ENCODE measurements around the gene PLXDC1.
"Not testable (repeated sequence)": the region's sequence is repeated elsewhere in the genome, so short reads cannot be mapped to it uniquely, and the experiment has no call there.

The PLXDC1 gene

GRCh38 chr17:39169518-39169917 is 18.1 kb upstream of the PLXDC1 start:
- peak in 1 of 2 experiments; percentile 25 for DNase-seq (ENCODE audit: low read depth in 1 of 2, low spot score in 1 of 2)
- Histone ChIP-seq H3K4me3 (replicated peaks; ENCODE audit: insufficient read depth, low read length) (no peak overlapping the region), H3K27ac (replicated peaks) (no peak overlapping the region), H3K27me3 (ENCODE audit: insufficient read depth, poor library complexity, severe bottlenecking) (no peaks in the 10 kb centered on the region)
- no peak for TF ChIP-seq CTCF (IDR thresholded peaks at IDR 0.05; ENCODE audit: insufficient read depth, low read length)
- no peak for TF ChIP-seq POLR2AphosphoS5 (IDR thresholded peaks at IDR 0.05; ENCODE audit: low read depth)
- no peak for TF ChIP-seq REST (IDR thresholded peaks at IDR 0.05; ENCODE audit: insufficient replicate concordance, low read depth)
- no peak for TF ChIP-seq SPI1 (IDR thresholded peaks at IDR 0.05; ENCODE audit: borderline replicate concordance, low read depth)
- no peak for TF ChIP-seq GABPA (IDR thresholded peaks at IDR 0.05; ENCODE audit: low read depth)

GRCh38 chr17:39169101-39169500 is 17.7 kb upstream of the PLXDC1 start:
- Histone ChIP-seq H3K27ac (replicated peaks) (no peak overlapping the region), H3K4me3 (replicated peaks; ENCODE audit: insufficient read depth, low read length) (no peak overlapping the region), H3K27me3 (ENCODE audit: insufficient read depth, poor library complexity, severe bottlenecking) (no peaks in the 10 kb centered on the region)
- peak in 1 of 2 experiments; percentile 17 for DNase-seq (ENCODE audit: low read depth in 1 of 2, low spot score in 1 of 2)
- TF ChIP-seq POLR2AphosphoS5 (IDR thresholded peaks at IDR 0.05; ENCODE audit: low read depth) (no peak), SPI1 (IDR thresholded peaks at IDR 0.05; ENCODE audit: borderline replicate concordance, low read depth) (no peak), GABPA (IDR thresholded peaks at IDR 0.05; ENCODE audit: low read depth) (no peak), CTCF (IDR thresholded peaks at IDR 0.05; ENCODE audit: insufficient read depth, low read length) (no peak), REST (IDR thresholded peaks at IDR 0.05; ENCODE audit: insufficient replicate concordance, low read depth) (no peak)

GRCh38 chr17:39168503-39168902 is 17.1 kb upstream of the PLXDC1 start:
- not testable (repeated sequence) for H3K4me3 ChIP-seq (replicated peaks; ENCODE audit: insufficient read depth, low read length); H3K27me3 ChIP-seq (ENCODE audit: insufficient read depth, poor library complexity, severe bottlenecking); DNase-seq (ENCODE audit: low read depth in 1 of 2, low spot score in 1 of 2)
- H3K27ac ChIP-seq (replicated peaks): peak overlapping the region; percentile 36; the same call in 1 of the 2 replicates

GRCh38 chr17:39167476-39167875 is 16.0 kb upstream of the PLXDC1 start:
- peak; percentile 89 to 91 for DNase-seq (ENCODE audit: low read depth in 1 of 2, low spot score in 1 of 2)
- Histone ChIP-seq H3K4me3 (replicated peaks; ENCODE audit: insufficient read depth, low read length) (no peak overlapping the region), H3K27me3 (ENCODE audit: insufficient read depth, poor library complexity, severe bottlenecking) (no peaks in the 10 kb centered on the region), H3K27ac (replicated peaks) (peak overlapping the region; percentile 62)
- peak; percentile 98 for TF ChIP-seq POLR2AphosphoS5 (IDR thresholded peaks at IDR 0.05; ENCODE audit: low read depth)
- no peak for TF ChIP-seq GABPA (IDR thresholded peaks at IDR 0.05; ENCODE audit: low read depth)
